HEK293T (cell line): Measurements from ENCODE around the gene CDH4.

Experiments used
- CTCF ChIA-PET: fragments of 350-600 bp; formaldehyde crosslinking; extraction: SDS; loops from one replicate; lab custom pipeline; 2021; ENCODE audit warnings: antibody characterized with exemption, inconsistent platforms; lab: Yijun Ruan, JAX
- POLR2A ChIA-PET: fragments of 350-600 bp; formaldehyde crosslinking; extraction: SDS; loops from one replicate; lab custom pipeline; 2020; ENCODE audit warnings: antibody characterized with exemption, inconsistent platforms; lab: Yijun Ruan, JAX
- DNase-seq: peaks from one replicate; pipeline ENCODE4 v3.0.0; 2012; ENCODE audit warnings: mixed read lengths; ENCODE audit errors: extremely low spot score
- ARNT ChIP-seq: fragments of 450-650 bp; IDR thresholded peaks from 2 replicates; pipeline ENCODE4 v1.6.1; 2017; ENCODE audit warnings: mild to moderate bottlenecking
- BHLHE40 ChIP-seq: fragments of 450-650 bp; IDR thresholded peaks from 2 replicates; pipeline ENCODE4 v1.6.1; 2016; ENCODE audit warnings: mild to moderate bottlenecking, moderate library complexity, borderline replicate concordance
- CTBP1 ChIP-seq: fragments of 450-650 bp; IDR thresholded peaks from 2 replicates; pipeline ENCODE4 v1.6.1; 2016; ENCODE audit warnings: borderline replicate concordance
- ELF4 ChIP-seq: fragments of 450-650 bp; IDR thresholded peaks from 2 replicates; pipeline ENCODE4 v1.6.1; 2017; ENCODE audit warnings: antibody characterized with exemption
- FOXA1 ChIP-seq: fragments of 450-650 bp; IDR thresholded peaks from 2 replicates; pipeline ENCODE4 v1.6.1; 2016; ENCODE audit warnings: mild to moderate bottlenecking
- FOXK2 ChIP-seq: fragments of 450-650 bp; IDR thresholded peaks from 2 replicates; pipeline ENCODE4 v1.6.1; 2016; ENCODE audit warnings: mild to moderate bottlenecking
- FOXM1 ChIP-seq: fragments of 450-650 bp; IDR thresholded peaks from 2 replicates; pipeline ENCODE4 v1.6.1; 2017; ENCODE audit warnings: mild to moderate bottlenecking, borderline replicate concordance
- HDGF ChIP-seq: fragments of 450-650 bp; IDR thresholded peaks from 2 replicates; pipeline ENCODE4 v1.6.1; 2017; ENCODE audit warnings: antibody characterized with exemption, borderline replicate concordance
- L3MBTL2 ChIP-seq: fragments of 450-650 bp; conservative IDR thresholded peaks from 2 replicates; pipeline ENCODE4 v1.6.1; 2016; ENCODE audit warnings: mild to moderate bottlenecking
- LEF1 ChIP-seq: fragments of 450-650 bp; IDR thresholded peaks from 2 replicates; pipeline ENCODE4 v1.6.1; 2017; ENCODE audit warnings: mild to moderate bottlenecking, borderline replicate concordance
- NFRKB ChIP-seq: fragments of 450-650 bp; IDR thresholded peaks from 2 replicates; pipeline ENCODE4 v1.6.1; 2016; ENCODE audit warnings: mild to moderate bottlenecking, moderate library complexity
- PKNOX1 ChIP-seq: fragments of 450-650 bp; IDR thresholded peaks from 2 replicates; pipeline ENCODE4 v1.6.1; 2016
- SP1 ChIP-seq: fragments of 450-650 bp; IDR thresholded peaks from 2 replicates; pipeline ENCODE4 v1.6.1; 2017
- SUZ12 ChIP-seq: fragments of 450-650 bp; IDR thresholded peaks from 2 replicates; pipeline ENCODE4 v1.6.1; 2016; ENCODE audit warnings: mild to moderate bottlenecking
- TARDBP ChIP-seq: fragments of 450-650 bp; IDR thresholded peaks from 2 replicates; pipeline ENCODE4 v1.6.1; 2016
- ZNF384 ChIP-seq: fragments of 450-650 bp; IDR thresholded peaks from 2 replicates; pipeline ENCODE4 v1.6.1; 2016

CDH4 gene

GRCh38 chr20:61649860-61650162 is 397.8 kb downstream of the CDH4 start:
- ChIA-PET CTCF (no interaction called here), POLR2A (no interaction called here)

GRCh38 chr20:61650912-61651733 is 399.1 kb downstream of the CDH4 start:
- no peak for DNase-seq
- TF ChIP-seq TARDBP (no peak), BHLHE40 (no peak), SUZ12 (no peak)
- POLR2A ChIA-PET, result no interaction called here
- CTCF ChIA-PET, result no interaction called here

More at GRCh38 chr20:61649860-61650162, 397.8 kb downstream of the CDH4 start:
- DNase-seq, result no peak
- no peak for TF ChIP-seq SP1
- TF ChIP-seq TARDBP, result no peak
- no peak for TF ChIP-seq HDGF
- TF ChIP-seq NFRKB, result no peak
- no peak for TF ChIP-seq ZNF384
- no peak for TF ChIP-seq FOXA1
- TF ChIP-seq CTBP1, result no peak
- TF ChIP-seq FOXM1, result no peak
- no peak for TF ChIP-seq SUZ12
- TF ChIP-seq ELF4, result no peak
- no peak for TF ChIP-seq PKNOX1
- no peak for TF ChIP-seq L3MBTL2
- TF ChIP-seq ARNT, result no peak
- no peak for TF ChIP-seq LEF1
- TF ChIP-seq BHLHE40, result no peak

GRCh38 chr20:61652146-61652545 is 400.1 kb downstream of the CDH4 start:
- TF ChIP-seq TARDBP, result no peak
- TF ChIP-seq ELF4, result no peak
- TF ChIP-seq FOXK2, result no peak
- no peak for TF ChIP-seq CTBP1
- TF ChIP-seq LEF1, result no peak
- no peak for TF ChIP-seq FOXA1
- no peak for TF ChIP-seq SUZ12
- ChIA-PET POLR2A (no interaction called here), CTCF (interaction anchor here (0.6 kb wide), 2 partner anchors 9 to 1441 kb away, joined by 3 read pairs; no protein-coding TSS in a partner anchor)
- DNase-seq, result no peak

GRCh38 chr20:61654726-61655125 is 402.7 kb downstream of the CDH4 start:
- CTCF ChIA-PET, result no interaction called here
- no peak for DNase-seq
- TF ChIP-seq CTBP1 (no peak), ZNF384 (no peak), L3MBTL2 (no peak), LEF1 (no peak), PKNOX1 (no peak), SP1 (no peak), ARNT (no peak), SUZ12 (no peak), ELF4 (no peak), FOXA1 (no peak), FOXK2 (no peak), TARDBP (no peak), NFRKB (no peak)
- POLR2A ChIA-PET, result no interaction called here

- POLR2A ChIA-PET, result no interaction called here
- TF ChIP-seq NFRKB, result no peak
- no peak for TF ChIP-seq ARNT
- no peak for TF ChIP-seq ZNF384
- TF ChIP-seq FOXM1, result no peak
- TF ChIP-seq BHLHE40, result no peak
- TF ChIP-seq LEF1, result no peak
- no peak for TF ChIP-seq SUZ12
- no peak for TF ChIP-seq PKNOX1
- TF ChIP-seq FOXK2, result no peak
- TF ChIP-seq CTBP1, result no peak
- no peak for TF ChIP-seq FOXA1
- TF ChIP-seq L3MBTL2, result no peak
- no peak for TF ChIP-seq TARDBP
- no peak for TF ChIP-seq ELF4
- no peak for TF ChIP-seq SP1
- TF ChIP-seq HDGF, result no peak
- no peak for DNase-seq
- CTCF ChIA-PET, result no interaction called here
Measured at GRCh38 chr20:61655591-61655990, 403.5 kb downstream of the CDH4 start.

GRCh38 chr20:61656198-61656597 is 404.1 kb downstream of the CDH4 start:
- ChIA-PET POLR2A (no interaction called here), CTCF (no interaction called here)
- TF ChIP-seq HDGF, result no peak
- DNase-seq, result no peak
